Neural progenitor cell (in vitro differentiated cells): ENCODE measurements around the gene CLTCL1.

Source experiments
- EZH2phosphoT487 ChIP-seq: fragments of 200-600 bp; sonication (generic); IDR thresholded peaks from 2 replicates; pipeline ENCODE4 v1.6.1; 2017; ENCODE audit warnings: antibody characterized with exemption
- TF ChIP-seq, protein P1 (sequence below): fragments of 200-600 bp; sonication (generic); IDR thresholded peaks from 2 replicates; pipeline ENCODE4 v1.5.1; 2017; ENCODE audit warnings: antibody characterized with exemption, mild to moderate bottlenecking

DNA sequence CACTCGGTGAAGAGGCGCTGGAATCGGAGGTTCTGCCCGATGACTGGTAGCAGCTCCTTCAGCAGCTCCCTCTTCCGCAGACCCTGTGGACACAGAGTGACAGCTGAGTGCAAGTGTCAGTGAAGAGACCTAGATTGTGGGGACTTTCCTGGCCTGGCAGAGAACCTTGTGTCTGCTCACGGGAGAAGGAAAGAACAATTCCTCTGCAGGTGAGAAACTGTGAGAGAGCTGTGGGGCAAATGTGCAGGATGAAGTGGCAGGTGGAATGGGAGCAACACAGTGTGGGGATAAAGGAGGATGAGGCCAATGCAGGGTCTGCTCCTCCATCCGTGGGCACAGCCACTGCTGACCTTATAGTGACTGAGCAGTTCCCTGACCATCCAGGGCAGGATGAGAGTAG is 40.0 kb upstream of the CLTCL1 start:
- TF ChIP-seq, protein P1, sequence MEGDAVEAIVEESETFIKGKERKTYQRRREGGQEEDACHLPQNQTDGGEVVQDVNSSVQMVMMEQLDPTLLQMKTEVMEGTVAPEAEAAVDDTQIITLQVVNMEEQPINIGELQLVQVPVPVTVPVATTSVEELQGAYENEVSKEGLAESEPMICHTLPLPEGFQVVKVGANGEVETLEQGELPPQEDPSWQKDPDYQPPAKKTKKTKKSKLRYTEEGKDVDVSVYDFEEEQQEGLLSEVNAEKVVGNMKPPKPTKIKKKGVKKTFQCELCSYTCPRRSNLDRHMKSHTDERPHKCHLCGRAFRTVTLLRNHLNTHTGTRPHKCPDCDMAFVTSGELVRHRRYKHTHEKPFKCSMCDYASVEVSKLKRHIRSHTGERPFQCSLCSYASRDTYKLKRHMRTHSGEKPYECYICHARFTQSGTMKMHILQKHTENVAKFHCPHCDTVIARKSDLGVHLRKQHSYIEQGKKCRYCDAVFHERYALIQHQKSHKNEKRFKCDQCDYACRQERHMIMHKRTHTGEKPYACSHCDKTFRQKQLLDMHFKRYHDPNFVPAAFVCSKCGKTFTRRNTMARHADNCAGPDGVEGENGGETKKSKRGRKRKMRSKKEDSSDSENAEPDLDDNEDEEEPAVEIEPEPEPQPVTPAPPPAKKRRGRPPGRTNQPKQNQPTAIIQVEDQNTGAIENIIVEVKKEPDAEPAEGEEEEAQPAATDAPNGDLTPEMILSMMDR: no peak
- TF ChIP-seq EZH2phosphoT487: no peak
